ENCODE results near the gene AMTN.

- TF ChIP-seq CTCF (IDR thresholded peaks at IDR 0.05) (no peak), POLR2A (IDR thresholded peaks at IDR 0.05) (no peak)
Measured at GRCh38 chr4:70504733-70505132, 13.6 kb upstream of the AMTN start.

Data from breast epithelium (tissue), 3 donors.